NCI-H146 treated with DMSO at 0.1 percent for 48 hours (cell line): Measurements from ENCODE around the gene PBX3.

Experiments used
- DNase-seq: peaks from one replicate; lab custom pipeline; 2025; ENCODE audit not compliant: unreplicated experiment; lab: John Stamatoyannopoulos, UW

PBX3 gene

DNA sequence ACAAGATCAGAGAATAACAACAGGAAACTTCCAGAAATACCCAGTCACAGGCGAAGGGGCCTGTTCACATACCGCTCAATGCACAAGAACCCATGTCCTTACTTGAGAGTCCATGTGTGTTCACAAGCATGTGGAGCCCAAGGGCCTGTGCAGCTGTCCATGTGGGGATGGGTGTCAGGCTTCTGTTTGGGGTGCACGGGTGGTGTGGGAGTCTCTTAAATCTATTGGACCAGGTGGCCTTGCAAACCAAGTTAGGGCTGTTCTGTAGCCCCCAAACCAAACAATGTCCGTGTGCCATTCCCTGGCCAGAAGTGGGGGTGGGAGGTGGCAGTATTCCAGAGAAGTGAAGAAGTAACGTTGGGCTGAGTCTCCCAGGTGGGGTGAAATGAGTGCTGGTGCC is 222.3 kb downstream of the PBX3 start:
- DNase-seq: no peak

DNA sequence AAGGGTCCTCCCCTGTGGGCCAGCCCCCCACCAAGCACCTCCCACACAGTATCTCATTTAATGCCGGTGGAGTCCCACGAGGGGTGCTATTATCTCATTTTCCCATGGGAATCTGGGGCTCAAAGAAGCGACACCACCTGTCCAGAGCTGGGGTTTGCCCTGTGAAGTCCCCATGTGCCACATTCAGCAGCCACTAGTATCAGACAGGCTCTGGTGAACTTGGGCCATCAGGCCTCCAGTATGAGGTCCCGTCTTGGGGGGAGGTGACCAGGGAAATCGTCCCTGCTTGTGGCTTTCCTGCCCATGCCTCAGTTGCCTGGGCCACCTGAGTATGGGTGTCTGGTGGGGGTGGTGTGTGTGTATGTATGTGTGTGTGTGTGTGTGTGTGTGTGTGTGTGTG is 222.7 kb downstream of the PBX3 start:
- DNase-seq: no peak

DNA sequence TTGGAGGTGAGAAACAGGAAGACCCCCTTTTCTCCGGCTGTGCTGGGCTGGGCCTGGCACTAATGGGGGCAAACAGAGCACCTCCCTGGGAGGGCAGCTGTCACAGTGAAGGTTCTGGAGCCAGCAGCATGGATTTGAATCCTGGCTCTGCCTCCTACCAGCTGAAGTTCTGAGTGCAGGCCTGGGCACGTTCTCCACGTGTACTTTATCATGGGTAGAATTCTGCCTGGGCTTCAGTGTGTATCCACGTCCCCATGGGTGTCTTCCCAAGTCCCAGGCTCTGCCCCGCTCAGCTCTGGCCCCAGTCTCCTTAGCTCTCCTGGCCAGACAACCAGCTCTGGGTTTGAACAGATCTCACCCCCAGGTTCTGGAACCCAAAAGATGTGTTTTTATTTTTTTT is 223.2 kb downstream of the PBX3 start:
- DNase-seq: no peak

DNA sequence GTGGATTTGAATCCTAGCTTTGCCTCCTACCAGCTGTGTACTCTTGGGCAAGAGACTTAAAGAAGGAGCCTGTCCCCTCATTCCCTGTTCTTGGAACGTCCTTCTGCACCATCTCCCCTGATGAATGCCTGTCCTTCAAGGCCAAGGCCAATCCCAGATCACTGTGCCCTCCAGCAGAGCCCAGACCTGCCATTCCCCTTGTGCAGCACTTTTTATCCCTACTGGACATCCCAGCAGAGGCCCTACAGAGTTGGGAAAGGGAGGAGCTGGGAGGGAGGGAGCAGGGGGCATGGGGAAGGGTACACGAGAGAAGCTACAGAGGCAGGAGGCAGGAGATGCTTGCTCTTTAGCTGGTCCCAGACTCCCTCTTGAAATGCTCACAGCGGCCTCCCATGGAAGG is 223.9 kb downstream of the PBX3 start:
- DNase-seq: no peak

DNA sequence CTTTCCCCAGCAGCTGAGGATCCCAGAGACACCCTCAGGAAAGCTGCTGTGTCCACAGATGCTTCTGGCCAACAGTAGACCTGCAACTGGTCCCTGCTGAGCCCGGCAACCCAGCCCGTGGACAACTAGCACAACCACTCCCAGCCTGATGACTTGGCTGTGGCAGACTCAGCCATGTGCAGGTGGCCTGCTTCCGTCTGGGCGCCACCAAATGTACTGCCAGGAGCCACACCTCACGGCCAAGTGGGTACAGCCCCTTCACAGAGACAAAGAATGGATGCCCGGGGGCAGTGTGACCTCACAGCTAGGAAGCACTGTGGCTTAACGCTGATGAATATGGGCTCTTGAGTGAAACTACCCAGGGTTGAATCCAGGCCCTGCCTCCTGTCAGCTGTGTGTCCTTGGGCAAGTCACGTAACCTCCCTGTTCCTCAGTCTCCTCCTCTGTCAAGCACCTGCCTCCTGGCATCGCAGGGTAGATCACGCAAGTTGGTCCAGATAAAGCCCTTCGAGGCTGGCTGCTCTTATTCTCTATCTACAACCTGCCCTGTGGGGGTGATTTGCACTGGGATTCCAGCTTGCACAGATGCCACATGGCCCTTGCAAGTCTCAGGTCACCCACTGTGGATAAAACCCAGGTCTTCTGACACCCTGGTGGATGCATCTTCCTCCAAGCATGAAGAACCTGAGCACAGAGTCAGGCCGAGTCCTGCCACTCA is 225.0 kb downstream of the PBX3 start:
- no peak for DNase-seq

DNA sequence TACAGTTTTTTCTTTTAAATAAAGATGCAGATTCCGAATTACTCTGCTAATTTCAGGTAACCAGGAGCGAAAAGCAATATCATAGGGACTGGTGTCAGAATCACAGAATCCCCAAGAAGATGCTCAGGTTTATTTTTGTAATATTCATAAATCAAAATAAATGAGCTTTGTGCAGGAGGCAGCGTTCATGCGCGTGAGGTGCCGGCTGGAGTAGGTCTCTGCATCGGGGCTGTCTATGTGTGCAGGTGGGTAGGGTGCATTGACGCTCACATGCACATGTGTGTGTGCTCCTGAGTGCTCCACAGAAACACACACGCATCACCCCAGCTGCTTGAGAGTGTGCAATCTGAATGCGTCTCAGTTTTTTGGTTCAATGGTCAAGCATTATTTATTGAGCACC is 226.4 kb downstream of the PBX3 start:
- no peak for DNase-seq

DNA sequence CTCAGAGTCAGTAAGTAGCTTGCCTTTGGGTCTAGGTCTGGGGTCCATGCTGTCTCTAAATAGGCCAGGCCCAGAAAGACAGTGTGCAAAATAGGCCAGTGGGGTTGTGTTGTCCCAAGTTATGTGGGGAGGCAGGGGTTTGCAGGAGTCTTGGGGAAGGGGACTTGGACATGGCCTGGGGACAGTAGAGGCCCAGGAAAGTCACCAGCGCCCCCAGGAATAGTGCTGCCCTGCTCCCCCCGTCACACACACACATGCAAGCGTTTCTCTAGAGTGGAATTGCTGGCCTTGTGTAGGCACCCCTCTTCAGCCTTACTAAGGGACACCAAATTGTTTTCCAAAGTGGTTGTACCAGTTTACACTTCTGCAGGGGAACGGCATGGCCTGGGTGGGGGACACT is 227.5 kb downstream of the PBX3 start:
- no peak for DNase-seq

DNA sequence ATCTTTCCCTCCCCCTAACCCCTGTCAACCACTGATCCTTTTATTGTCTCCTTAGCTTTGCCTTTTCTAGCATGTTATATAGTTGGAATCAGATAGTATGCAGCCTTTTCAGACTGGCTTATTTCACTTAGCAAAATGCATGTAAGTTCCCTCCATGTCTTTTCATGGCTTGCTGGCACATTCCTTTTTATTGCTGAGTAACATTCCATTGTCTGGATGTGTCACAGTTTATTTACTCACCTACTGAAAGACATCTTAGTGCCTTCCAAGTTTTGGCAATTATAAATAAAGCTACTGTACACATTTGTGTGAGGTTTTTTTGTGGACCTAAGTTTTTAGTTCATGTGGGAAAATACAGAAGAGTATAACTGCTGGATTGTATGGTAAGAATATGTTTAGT is 230.1 kb downstream of the PBX3 start:
- DNase-seq: no peak

DNA sequence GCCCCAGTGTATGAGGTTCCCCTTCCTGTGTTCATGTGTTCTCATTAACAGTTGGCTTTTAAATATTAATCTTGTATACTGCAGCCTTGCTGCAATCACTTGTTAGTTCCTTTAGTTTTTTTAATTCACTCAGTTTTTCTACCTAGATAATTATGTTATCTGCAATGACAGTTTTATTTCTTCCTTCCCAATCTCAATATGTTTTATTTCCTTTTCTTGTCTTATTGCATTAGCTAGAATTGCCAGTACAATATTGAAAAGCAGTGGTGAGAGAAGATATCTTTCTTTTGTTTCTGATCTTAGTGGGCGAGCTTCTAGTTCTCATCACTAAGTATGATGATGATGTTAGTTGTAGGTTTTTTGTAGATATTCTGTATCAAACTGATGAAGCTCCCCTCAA is 232.2 kb downstream of the PBX3 start:
- no peak for DNase-seq

DNA sequence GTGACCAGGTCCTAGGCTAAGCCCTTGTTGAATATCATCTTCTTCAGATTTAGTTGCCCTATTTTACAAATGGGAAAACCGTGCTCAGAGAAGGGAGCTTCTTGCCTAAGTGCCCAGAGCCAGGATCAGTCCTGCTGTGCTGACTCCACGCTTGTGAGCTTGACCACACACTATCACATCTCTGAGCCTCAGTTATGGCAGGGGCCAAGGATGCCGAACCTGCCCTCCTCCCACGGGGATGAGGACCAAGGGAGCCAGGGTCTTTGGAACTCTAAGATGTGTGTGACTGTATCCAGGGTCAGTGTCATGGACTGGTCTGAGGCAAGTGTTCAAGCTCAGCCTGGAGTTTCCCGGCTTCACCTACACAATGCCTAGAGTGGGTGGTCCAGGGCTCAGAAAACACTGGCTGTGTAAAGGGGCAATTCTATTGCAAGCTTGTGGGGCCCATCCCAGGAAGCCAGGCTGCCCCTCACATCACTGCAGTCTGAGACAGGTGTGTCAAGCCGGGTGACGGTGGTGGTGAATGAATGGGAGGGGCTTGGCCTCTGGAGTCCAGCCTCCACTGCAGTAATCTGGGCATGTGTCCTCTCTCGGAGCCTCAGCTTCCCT is 235.7 kb downstream of the PBX3 start:
- no peak for DNase-seq

DNA sequence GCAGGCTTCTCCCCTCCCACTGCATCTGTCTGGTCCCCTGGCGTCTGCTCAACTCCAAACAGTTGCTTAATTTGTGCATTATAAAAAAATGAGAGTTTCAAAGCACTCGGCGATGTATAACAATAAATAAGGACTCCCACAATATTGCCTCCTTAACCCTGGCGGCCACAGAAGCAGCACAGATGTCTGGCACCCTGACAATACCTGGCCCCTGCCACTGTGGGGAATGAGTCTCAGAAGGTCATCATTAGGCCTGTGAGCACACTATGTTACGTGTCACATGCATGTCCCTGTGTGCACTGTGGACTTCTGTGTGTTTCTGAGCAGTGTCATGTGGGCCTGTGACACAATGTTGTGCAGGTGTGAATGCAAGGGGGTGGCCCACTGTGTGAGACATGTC is 236.5 kb downstream of the PBX3 start:
- no peak for DNase-seq

DNA sequence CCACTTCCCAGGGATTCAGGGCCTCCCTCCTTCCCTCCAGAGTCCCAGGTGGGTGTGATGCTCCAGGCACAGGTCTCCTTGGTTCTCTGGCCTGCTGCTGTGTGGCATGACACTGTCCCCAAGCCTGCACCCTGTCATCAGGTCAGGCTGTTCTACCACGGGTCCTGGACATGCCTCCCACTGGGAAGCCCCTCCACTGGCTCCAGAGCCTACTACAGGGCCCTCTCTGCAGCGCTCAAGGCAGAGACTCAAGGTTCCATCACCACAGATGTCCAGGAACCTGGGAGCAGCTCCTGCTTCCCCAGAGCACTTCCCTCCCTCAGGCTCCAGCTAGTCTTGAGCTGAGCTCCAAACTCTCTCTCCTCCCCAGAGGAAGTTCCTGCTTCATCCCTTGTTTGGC is 237.3 kb downstream of the PBX3 start:
- DNase-seq: no peak

DNA sequence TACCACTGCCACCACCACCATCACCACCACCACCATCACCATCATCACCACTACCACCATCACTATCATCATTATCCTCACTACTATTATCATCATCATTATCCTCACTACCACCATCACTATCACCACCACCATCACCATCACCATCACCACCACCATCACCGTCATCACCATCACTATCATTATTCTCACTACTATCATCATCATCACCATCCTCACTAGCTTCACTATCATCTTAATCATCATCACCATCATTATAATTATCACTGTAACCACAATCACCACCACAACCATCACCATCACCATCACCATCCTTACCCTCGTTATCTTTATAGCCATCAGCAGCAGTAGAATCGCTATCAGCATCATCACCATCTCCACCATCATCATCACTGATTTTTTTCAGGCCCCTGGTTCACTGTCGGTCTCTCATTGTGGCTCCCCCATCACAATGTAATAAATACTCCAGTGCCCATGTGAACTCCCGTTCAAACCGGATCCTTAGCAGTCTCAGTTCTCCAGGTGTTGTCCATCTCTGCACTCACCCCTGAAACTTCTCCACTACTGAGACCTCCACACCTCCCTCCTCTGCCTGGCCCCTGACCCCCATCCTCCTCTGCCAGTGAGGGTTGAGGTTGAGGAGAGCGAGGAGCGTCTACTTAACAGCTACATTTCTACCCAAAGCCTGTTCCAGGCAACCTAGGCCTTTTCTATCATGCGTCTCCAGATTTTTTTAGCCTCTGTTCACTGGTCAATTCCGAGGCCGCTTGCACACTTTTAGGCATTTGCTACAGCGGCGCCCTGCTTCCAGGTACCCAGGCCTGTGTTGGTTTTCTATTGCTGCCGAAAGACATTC is 238.2 kb downstream of the PBX3 start:
- no peak for DNase-seq

DNA sequence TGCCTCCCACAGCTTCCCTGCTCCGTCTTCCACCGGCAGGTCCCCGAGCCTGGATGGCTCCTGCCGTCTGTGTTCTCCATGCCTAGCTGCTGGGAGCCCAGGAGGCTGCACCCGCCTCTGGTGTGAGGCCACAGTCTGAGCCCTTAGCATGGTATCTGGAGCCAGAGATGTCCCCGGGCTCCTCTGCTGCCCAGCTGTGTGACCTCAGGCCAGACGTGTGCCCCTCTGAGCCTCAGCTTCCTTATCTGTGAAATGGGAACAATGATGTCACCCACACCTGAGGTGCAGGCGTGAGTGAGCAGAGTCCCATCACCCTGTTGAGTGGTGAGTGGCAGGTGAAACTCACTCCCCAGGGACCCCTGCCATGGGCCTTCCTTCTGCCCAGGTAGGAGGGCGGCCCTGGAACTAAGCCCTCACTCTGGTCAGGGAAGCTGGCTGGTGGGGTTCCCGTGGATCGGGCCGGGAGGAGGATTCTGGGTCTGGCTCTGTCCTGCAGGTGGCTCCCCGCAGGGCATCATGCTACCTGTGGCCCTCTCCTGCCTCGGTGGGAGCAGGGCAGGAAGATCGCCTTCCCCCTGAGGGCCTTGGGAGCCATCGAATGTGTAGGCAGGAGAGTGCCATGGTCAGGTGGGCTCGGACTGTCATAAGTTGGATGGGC is 239.0 kb downstream of the PBX3 start:
- no peak for DNase-seq

DNA sequence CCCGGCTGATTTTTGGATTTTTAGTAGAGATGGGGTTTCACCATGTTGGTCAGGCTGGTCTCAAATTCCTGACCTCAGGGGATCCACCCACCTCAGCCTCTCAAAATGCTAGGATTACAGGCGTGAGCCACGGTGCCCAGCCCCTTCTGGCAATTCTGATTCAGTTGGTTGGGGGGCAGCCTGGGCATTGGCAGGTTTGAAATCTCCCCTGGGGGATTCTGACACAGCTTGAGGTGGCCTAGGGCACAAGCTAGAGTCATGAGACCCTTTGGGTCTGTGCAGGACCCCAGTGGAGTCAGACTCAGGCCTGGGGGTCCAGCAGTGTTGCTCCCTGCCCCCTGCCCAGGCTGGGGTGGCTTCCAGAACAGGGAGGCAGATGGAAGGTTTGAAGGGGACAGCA is 239.8 kb downstream of the PBX3 start:
- DNase-seq: no peak

DNA sequence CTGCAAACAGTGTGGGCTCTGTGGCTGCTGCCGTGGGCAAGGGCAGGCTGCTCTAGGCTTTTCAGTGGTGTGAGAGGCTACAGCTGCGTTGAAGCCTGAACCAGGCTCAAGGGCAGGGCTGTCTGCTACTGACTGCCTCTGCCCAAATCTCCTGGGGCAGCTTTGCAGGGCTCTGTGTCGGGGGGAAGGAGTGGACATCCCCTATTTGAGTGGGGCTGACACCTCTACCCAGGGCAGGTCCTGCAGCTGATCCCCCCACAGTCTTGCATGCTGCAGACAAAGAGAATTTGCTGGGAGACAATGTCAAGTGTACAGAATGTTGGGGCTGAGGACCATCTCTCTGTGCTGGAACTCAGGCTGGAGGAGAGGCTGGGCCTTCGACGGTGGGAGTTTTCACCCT is 240.2 kb downstream of the PBX3 start:
- DNase-seq: no peak

DNA sequence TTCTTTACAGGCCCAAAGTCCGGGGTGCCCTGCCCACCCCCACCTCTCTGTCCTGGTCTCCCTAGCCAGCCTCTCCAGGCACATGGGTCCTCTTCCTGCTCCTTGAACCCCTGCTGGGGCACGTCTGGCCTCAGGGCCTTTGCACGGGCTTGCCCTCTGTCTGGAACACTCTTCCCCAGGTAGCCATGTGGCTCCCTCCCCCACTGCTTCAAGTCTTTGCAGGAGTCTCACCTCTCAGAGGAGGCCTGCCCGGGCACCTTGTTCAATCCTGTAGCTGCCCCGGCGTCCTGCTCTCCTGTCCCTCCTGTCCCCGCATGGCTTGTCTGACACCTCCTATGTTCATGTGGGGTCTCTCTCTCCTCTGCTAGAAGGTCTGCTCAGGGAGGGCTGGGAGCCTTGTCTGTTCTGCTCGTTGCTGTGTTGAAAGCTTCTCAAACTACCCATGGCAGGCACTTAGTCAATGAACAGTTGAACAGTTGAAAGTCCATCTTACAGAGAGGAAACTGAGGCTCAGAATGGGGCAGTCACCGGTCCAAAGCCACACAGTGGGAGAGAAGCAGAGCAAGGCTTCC is 241.4 kb downstream of the PBX3 start:
- no peak for DNase-seq

DNA sequence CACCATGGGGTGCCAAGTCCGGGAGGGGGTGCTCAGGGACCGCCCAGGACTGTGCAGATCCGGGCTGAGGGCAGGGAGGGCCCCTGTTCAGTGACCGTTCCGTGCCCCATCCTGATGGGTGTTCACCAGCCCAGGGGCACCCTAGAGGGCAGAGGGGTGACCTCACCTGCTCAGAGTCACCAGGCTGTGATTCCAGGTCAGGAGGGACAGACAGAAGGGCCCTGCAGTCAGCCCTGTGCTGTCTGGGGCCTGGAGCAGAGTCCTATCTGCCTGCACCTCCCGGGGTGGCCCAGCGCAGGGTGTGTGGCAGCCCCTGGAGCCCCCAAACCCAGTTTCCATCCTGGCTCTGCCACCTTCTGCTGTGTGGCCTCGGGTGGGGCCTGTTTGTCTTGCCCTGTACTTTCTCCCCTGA is 241.9 kb downstream of the PBX3 start:
- no peak for DNase-seq

DNA sequence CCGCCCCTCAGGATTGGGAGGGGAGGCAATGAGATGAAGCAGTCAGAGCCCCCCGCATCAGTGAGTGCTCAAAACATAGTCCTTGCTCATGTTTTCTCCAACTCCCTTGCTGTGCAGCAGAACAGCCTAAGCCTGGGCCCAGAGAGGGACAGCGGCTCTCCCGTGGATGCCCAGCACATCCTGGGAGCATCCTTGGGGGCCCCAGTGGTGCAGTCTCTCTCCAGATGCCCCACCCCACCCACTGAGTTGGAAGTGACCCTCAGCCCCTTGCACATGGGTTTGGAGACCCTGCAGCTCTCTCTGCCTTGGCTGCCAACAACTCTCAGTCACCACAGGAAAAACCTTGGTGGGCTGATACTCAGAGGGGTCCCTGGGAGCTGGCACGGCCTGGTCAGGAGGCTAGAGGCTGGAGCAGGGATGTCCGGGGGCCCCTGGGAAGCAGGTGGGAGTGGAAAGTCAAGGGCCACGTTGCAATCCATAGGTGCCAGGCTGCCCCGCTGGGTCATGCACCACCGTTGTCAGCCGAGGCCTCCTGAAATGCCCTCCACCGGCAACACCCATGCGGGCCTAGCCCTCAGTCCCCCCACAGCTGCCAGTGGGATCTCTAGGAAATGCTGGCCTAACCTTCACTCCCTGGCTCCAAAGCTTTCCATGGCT is 242.5 kb downstream of the PBX3 start:
- DNase-seq: no peak

DNA sequence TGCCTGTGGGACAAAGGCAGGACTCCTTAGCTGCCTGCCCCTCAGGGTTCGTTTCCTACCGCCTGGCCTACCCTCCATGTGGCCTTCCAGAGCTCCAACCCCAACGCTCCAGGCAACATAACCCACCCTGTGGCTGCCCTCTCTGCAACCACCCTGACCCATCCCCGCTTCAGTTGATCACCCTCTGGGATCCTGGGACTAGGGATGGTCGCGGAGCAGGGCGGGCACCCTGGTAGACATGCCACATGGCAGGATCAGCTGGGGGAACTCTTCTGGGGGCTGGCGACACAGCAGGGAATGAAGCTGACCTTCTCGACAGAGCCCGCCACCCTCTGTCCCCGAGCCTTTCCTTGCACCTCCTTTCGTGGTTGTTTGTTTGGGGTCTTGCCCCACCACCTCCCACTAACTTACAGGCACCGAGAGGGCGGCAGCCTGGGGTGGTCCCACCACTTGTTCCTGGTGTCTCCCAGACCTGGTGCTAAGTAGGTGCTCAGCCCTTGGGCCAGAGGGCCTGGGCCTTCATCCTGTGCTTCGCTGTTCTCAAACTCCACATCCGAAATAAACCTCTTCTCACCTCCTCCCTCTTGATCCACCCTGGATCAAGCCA is 243.1 kb downstream of the PBX3 start:
- no peak for DNase-seq
